Measurements from ENCODE around the gene APBB2. TPM values are rescaled to one million over a fixed set of nuclear protein-coding genes. Genes with fewer than 3 reads are reported as not detected.
"Not testable (repeated sequence)": the region's sequence is repeated elsewhere in the genome, so short reads cannot be mapped to it uniquely, and the experiment has no call there.

The APBB2 gene
- total RNA-seq, 1 donor from 2014 or later: 23.5 TPM

DNA sequence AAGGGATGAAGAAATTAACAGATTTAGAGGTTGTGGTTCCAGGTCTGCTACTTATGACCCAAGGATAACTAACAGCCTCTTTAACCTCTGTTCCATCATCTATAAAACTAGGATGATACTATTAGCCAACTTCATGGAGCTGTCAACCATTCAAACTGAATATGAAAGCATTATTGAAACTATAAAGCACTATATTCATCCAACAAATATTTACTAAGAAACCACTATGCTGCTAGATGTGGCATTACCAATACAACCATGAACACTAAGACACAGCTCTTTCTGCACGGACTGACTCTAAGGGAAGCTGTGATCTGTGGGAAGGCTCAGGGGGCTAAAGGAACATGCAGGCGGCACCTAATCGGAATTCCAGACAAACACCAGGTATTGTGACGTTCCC is 66.0 kb downstream of the APBB2 start:
- TF ChIP-seq, protein P1, sequence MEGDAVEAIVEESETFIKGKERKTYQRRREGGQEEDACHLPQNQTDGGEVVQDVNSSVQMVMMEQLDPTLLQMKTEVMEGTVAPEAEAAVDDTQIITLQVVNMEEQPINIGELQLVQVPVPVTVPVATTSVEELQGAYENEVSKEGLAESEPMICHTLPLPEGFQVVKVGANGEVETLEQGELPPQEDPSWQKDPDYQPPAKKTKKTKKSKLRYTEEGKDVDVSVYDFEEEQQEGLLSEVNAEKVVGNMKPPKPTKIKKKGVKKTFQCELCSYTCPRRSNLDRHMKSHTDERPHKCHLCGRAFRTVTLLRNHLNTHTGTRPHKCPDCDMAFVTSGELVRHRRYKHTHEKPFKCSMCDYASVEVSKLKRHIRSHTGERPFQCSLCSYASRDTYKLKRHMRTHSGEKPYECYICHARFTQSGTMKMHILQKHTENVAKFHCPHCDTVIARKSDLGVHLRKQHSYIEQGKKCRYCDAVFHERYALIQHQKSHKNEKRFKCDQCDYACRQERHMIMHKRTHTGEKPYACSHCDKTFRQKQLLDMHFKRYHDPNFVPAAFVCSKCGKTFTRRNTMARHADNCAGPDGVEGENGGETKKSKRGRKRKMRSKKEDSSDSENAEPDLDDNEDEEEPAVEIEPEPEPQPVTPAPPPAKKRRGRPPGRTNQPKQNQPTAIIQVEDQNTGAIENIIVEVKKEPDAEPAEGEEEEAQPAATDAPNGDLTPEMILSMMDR (IDR thresholded peaks at IDR 0.05; ENCODE audit: borderline replicate concordance): no peak
- no peak overlapping the region for H3K4me3 ChIP-seq
- H3K27ac ChIP-seq (replicated peaks): peak overlapping the region; percentile 88
- H3K4me1 ChIP-seq: peaks cover 59% of the 10 kb centered on the region
- no peaks in the 10 kb centered on the region for H3K9me3 ChIP-seq (replicated peaks)
- no peak for DNase-seq
- no peaks in the 10 kb centered on the region for H3K36me3 ChIP-seq
- intact Hi-C loops (cut with micrococcal nuclease): no loop called here
- no peaks in the 10 kb centered on the region for H3K27me3 ChIP-seq (ENCODE audit: low read depth)

DNA sequence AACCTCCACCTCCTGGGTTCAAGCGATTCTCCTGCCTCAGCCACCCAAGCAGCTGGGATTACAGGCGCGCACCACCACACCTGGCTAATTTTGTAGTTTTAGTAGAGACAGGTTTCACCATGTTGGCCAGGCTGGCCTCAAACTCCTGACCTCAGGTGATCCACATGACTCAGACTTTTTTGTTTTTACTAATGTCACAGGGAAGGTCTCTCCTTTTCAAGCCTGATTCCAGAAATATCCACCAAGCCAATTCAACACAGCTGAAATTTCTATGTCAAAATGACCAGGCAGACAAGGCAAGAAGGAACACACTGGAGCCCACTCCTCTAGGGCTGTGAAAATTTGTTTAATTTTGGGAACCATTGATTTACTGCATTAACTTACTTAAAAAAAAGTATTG is 66.8 kb downstream of the APBB2 start:
- Histone ChIP-seq H3K4me1 (peaks cover 65% of the 10 kb centered on the region), H3K27ac (replicated peaks) (peak overlapping the region; percentile 88)
- H3K9me3 ChIP-seq (replicated peaks); intact Hi-C loops (cut with micrococcal nuclease); DNase-seq; H3K27me3 ChIP-seq (ENCODE audit: low read depth); H3K36me3 ChIP-seq; H3K4me3 ChIP-seq: not testable (repeated sequence)

DNA sequence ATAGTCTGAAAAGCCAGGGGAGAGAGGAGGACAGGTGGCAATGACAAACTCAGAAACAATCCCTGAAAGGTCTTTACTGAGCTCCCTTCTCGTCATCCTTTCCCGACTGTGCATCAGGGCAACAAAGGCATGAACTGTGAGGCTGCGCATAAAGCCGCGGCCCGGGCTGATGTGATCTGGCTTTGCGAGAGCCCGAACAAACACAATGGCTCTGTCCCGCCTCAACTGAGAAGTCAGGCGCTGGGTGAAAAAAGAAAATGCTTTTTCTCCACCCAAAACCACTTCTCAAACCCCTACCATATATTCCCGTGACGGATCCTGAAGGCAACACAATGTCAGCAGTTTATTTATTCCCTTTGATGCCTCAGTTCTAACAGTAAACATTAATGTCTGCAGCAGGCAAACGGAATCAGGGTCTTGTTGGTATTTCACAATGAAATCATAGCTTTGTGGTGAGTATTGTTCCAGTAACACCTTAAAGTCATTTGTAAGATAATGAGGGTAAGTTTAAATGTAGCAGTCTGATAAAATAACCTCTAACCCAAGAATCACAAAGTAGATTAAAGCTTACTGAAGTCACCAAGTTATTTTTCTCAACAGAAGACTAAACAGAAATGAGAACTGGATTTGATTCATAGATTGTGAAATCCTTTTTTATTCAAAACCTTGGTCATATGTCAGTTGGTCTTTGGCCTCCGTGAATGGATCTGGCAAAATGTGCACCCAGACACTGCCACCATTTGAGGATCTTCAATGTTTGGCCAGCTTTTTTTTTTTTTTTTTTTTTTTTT is 67.4 kb downstream of the APBB2 start:
- DNase-seq: no peak
- TF ChIP-seq, protein P1 (IDR thresholded peaks at IDR 0.05; ENCODE audit: borderline replicate concordance): no peak
- no peaks in the 10 kb centered on the region for H3K36me3 ChIP-seq
- peak overlapping the region; percentile 15 for H3K4me3 ChIP-seq
- H3K27me3 ChIP-seq (ENCODE audit: low read depth): no peaks in the 10 kb centered on the region
- H3K9me3 ChIP-seq (replicated peaks): no peaks in the 10 kb centered on the region
- intact Hi-C loops (cut with micrococcal nuclease): no loop called here
- H3K4me1 ChIP-seq: peaks cover 71% of the 10 kb centered on the region
- peak overlapping the region; percentile 88 for H3K27ac ChIP-seq (replicated peaks)

DNA sequence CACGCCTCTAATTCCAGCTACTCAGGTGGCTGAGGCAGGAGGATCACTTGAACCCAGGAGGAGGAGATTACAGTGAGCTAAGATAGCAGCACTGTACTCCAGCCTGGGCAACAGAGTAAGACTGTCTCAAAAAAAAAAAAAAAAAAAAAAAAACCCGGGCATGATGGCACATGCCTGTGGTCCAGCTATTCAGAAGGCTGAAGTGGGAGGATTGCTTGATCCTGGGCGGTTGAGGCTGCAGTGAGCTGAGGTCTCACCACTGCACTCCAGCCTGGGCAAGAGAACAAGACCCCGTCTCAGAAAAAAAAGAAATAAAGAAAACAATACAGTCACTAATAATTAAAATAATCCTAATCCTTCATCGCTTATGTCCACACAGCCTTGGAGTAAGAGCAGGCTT is 68.1 kb downstream of the APBB2 start:
- Histone ChIP-seq H3K4me1 (peaks cover 77% of the 10 kb centered on the region), H3K36me3 (peaks cover 4% of the 10 kb centered on the region), H3K27me3 (ENCODE audit: low read depth) (no peaks in the 10 kb centered on the region), H3K4me3 (no peak overlapping the region), H3K9me3 (replicated peaks) (no peaks in the 10 kb centered on the region), H3K27ac (replicated peaks) (peak overlapping the region; percentile 88)
- intact Hi-C loops (cut with micrococcal nuclease): no loop called here
- TF ChIP-seq, protein P1 (IDR thresholded peaks at IDR 0.05; ENCODE audit: borderline replicate concordance): no peak
- no peak for DNase-seq

DNA sequence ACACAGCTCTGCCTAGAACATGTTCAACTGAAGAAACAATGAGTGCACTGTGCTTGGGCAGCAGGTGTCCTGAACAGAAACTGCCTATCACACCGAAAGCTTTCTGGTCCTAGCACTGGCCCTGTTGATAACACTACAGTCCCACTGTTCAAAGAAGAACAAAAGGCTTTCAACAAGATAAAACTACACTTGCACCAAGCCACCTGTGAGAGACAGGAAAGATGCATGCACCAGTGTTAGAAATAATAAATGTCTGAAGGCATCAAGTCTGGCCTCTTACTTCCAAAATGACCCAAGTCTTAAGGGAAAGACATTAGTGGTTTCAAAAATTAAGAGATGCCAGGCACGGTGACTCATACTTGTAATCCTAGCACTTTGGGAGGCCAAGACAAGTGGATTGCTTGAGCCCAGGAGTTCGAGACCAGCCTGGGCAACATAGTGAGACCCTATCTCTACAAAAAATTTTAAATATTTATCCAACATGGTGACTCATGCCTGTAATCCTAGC is 68.7 kb downstream of the APBB2 start:
- intact Hi-C loops (cut with micrococcal nuclease): no loop called here
- Histone ChIP-seq H3K36me3 (peaks cover 4% of the 10 kb centered on the region), H3K27me3 (ENCODE audit: low read depth) (no peaks in the 10 kb centered on the region), H3K4me3 (no peak overlapping the region), H3K9me3 (replicated peaks) (no peaks in the 10 kb centered on the region), H3K27ac (replicated peaks) (peak overlapping the region; percentile 88), H3K4me1 (peaks cover 77% of the 10 kb centered on the region)
- TF ChIP-seq, protein P1 (IDR thresholded peaks at IDR 0.05; ENCODE audit: borderline replicate concordance): no peak
- no peak for DNase-seq

DNA sequence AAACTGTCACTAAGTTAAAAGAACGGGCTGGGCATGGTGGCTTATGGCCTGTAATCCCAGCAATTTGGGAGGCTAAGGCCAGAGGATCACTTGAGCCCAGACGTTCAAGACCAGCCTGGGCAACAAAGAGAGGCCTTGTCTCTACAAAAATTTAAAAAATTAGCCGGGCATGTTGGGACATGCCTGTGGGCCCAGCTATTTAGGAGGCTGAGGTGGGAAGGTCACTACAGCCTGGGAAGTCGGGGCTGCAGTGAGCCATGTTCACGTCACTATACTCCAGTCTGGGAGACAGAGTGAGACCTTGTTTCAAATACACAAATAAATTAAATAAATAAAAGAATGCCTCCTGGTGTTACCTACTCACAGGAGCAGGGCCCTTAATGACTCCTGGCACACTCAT is 69.5 kb downstream of the APBB2 start:
- Histone ChIP-seq H3K4me3 (no peak overlapping the region), H3K4me1 (peaks cover 81% of the 10 kb centered on the region), H3K27me3 (ENCODE audit: low read depth) (no peaks in the 10 kb centered on the region), H3K9me3 (replicated peaks) (no peaks in the 10 kb centered on the region), H3K36me3 (peaks cover 4% of the 10 kb centered on the region), H3K27ac (replicated peaks) (peak overlapping the region; percentile 88)
- no peak for DNase-seq
- intact Hi-C loops (cut with micrococcal nuclease): no loop called here
- TF ChIP-seq, protein P1 (IDR thresholded peaks at IDR 0.05; ENCODE audit: borderline replicate concordance): no peak

Measured in left ventricle myocardium inferior (tissue), 1 donor.